ENCODE results near the gene TP53I11.

DNA sequence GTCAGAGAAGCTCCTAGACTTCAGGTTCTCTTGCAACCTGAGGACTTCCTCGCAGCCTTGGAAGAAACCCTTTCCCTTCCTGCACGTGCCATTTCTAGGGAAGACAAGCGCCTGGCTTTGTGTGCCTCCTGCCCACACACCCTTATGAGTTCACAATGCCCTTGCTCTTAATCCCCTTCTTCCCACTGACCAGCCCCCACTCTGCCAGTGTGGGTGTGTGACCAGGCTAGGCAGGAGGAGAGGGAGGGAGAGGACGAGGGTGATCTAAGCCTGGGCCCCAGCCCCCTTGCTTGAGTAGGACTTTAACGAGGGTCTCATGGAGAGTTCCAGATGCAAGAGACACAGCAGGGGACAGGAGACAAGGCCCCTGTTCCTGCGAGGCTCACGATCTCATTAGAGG, 30.2 kb downstream of the TP53I11 start:
- TF ChIP-seq POLR2A (IDR thresholded peaks at IDR 0.05) (no peak), POLR2AphosphoS5 (IDR thresholded peaks at IDR 0.05) (no peak)
- TF ChIP-seq, protein P1, sequence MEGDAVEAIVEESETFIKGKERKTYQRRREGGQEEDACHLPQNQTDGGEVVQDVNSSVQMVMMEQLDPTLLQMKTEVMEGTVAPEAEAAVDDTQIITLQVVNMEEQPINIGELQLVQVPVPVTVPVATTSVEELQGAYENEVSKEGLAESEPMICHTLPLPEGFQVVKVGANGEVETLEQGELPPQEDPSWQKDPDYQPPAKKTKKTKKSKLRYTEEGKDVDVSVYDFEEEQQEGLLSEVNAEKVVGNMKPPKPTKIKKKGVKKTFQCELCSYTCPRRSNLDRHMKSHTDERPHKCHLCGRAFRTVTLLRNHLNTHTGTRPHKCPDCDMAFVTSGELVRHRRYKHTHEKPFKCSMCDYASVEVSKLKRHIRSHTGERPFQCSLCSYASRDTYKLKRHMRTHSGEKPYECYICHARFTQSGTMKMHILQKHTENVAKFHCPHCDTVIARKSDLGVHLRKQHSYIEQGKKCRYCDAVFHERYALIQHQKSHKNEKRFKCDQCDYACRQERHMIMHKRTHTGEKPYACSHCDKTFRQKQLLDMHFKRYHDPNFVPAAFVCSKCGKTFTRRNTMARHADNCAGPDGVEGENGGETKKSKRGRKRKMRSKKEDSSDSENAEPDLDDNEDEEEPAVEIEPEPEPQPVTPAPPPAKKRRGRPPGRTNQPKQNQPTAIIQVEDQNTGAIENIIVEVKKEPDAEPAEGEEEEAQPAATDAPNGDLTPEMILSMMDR (IDR thresholded peaks at IDR 0.05 in 8 of 11, conservative IDR thresholded peaks at IDR 0.05 in 3 of 11), result no peak

Data from spleen (tissue), 7 donors.